Colon (tissue), 2 donors: ENCODE measurements around the gene CCDC87.
"Not testable (repeated sequence)": the region's sequence is repeated elsewhere in the genome, so short reads cannot be mapped to it uniquely, and the experiment has no call there.

ENCODE experiments used
- FAIRE-seq: peaks from 2 replicates; lab custom pipeline; 2012; peaks lifted over from hg19 to GRCh38; lab: Jason Lieb, UNC
- donor health status: control.
- donor health status: control.

Gene CCDC87

GRCh38 chr11:66616379-66617154 is 23.7 kb upstream of the CCDC87 start, which contains the start of gene RBM14:
Gene RBM14, plus strand, starts transcription at chr11:66616630. Its CDS starts 91 bp downstream, at chr11:66616721.
- no peak for FAIRE-seq

GRCh38 chr11:66614073-66614472 is 21.2 kb upstream of the CCDC87 start:
- no peak for FAIRE-seq

GRCh38 chr11:66612458-66612857 is 19.6 kb upstream of the CCDC87 start:
- no peak for FAIRE-seq

- no peak for FAIRE-seq
These were observed 17.1 kb upstream of the CCDC87 start for GRCh38 chr11:66609721-66610617.

- no peak for FAIRE-seq
These were observed 14.4 kb upstream of the CCDC87 start for GRCh38 chr11:66607126-66607834.

- not testable (repeated sequence) for FAIRE-seq
These were observed 13.7 kb upstream of the CCDC87 start for GRCh38 chr11:66606608-66607007.

GRCh38 chr11:66604155-66604554 is 11.3 kb upstream of the CCDC87 start:
- no peak for FAIRE-seq

GRCh38 chr11:66603072-66603471 is 10.2 kb upstream of the CCDC87 start:
- FAIRE-seq: no peak

DNA sequence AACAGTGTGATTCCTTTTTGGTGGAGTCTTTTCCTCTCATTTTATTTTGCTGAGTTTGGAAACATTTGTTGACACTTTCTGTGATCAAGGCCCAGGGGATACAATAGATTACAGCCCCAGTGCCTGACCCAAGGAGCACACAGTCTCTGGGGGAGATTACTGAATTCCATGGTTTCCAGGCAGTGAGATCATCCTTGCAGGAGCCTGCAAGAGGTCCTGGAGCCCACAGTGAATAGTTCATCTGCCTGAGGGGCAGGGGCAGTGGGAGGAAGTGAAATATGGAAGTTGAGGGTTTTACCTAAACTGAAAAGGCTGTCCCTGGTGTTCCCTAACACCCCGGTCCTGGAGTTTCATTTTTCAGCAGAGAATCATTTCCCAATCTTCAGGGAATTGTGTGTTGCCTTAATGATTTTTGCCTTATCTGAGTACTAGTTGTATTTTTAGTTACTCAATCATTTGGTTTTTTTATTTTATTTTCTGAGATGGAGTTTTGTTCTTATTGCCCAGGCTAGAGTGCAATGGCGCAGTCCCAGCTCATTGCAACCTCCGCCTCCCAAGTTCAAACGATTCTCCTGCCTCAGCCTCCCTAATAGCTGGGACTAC is 7.9 kb upstream of the CCDC87 start:
- FAIRE-seq: no peak

- no peak for FAIRE-seq
These were observed 7.4 kb upstream of the CCDC87 start for GRCh38 chr11:66600219-66600618.

DNA sequence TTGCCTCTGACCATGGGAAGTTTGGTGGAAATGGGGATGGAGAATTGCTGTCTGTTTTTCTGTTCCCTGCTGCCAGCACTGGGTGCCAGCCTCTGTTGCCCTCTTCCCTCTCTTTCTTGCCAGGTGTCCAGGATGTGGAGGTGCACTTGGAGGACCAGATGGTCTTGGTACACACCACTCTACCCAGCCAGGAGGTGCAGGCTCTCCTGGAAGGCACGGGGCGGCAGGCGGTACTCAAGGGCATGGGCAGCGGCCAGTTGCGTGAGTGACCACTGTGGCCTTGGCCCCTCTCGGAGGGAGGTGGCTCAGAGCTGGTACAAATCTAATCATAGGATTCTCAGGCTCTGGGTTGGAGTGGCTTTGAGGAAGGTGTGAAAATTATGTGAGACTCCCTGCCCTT is 6.1 kb upstream of the CCDC87 start:
- FAIRE-seq: no peak

- no peak for FAIRE-seq
These were observed 2.5 kb upstream of the CCDC87 start for GRCh38 chr11:66595245-66595904.

DNA sequence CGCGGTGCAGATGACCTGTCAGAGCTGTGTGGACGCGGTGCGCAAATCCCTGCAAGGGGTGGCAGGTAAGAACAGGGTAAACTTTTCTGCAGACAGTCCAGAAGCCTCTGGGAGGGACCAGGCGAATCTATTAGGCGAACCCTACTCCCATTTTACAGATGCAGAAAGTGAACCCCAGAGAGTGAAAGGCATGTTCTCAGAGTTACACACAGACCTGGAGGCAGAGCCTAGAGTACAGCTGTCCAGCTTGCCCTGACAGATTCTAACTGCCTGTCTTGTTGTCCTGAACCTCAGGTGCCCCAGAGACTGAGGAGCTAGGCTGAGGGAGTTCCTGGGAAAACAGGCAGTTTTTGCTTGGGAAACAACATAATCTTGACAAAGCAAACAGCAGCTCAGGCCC is 787 bp upstream of the CCDC87 start:
- no peak for FAIRE-seq

DNA sequence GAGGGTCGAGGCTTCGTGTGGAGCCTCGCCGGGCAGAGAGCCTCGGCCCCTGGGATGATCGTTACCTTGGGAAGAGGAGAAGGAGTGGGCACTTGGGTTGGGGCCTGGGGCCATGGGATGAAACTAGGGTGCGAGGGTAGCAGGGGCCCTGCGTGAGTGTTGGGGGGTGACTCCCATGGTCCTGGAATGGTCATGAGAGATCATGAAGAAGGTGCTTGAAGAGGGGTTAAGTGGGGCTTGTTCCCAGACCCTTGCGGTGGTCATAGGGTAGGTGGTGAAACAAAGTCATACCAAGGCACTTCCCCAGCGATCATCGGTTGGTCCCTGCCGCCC is 406 bp upstream of the CCDC87 start:
- no peak for FAIRE-seq

DNA sequence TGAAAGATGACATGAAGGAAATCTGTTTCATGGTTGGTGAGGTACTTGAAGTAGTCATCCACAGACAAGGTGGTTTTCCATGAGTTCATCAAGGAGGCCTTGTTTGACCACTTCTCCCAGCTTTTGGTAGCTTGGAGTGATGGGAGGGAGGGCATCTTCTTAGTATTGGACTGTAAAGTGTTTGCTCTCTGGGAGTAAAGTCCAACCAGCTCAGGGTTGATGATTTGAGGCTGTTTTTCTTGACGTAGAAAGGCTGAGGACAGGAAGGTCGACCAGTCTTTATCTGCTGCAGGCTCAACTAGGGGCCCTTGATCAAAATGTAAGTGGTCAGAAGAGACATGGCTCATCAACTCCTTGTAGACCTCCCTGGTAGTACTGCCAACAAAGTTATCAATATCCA is 1.7 kb downstream of the CCDC87 start:
- FAIRE-seq: no peak

DNA sequence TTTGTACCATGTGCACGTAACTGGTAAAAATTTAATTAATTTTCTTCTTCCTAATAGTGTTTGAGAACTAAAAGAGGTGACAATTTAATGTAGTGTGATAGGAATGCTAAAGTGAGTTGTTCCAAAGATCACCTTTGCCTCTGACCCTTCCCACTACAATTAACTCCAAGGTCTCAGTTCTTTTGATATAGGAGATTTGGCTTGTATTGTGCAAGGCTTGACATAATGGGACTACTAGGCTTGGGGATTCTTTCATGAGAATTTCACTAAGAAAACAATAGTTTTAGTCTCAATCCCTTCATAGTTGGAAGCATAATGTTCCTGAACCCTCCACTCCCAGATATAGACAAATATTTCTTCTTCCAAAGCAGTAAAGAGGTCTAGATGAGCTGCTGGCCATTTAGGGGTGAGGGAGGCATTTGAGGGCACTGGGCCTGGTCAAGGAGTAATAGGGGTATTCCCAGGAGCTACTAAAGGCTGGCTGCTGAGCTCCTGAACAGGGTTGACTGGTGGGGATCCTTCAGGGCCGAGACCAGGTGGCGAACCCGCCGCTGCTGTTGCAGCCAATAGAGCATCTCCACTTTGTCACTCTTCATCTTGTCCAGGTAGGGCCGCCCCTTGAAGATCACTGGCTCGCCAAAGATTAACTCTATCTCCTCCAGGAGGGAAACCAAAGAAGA is 2.7 kb downstream of the CCDC87 start:
- FAIRE-seq: no peak

DNA sequence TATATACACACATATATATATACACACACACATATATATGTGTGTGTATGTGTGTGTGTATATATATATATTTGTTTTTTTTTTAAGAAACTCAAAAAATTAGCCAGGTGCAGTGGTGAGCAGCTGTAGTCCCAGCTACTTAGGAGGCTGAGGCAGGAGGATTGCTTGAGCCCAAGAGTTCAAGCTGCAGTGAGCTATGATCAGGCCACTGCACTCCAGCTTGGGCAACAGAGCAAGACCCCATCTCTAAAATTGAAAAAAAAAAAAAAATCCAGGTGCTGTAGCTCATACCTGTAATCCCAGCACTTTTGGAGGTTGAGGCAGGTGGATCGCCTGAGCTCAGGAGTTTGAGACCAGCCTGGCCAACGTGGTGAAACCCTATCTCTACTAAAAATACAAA is 3.5 kb downstream of the CCDC87 start:
- not testable (repeated sequence) for FAIRE-seq

DNA sequence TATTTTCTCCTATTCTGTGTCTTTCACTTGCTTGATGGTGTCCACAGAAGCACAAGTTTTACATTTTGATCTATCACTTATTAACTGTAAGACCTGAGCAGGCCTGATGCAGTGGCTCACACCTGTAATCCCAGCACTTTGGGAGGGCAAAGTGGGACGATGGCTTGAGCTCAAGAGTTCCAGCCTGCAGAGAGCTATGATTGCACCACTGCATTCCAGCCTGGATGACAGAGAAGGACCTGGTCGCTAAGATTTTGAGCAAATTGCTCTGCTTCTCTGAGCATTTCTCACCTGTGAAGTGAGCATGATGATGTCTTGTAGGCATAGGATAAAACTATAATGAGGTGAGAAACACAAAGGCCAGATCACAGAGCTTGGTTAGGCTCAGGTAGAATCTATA is 6.7 kb downstream of the CCDC87 start:
- no peak for FAIRE-seq

GRCh38 chr11:66585447-66585846 is 7.4 kb downstream of the CCDC87 start:
- FAIRE-seq: not testable (repeated sequence)

DNA sequence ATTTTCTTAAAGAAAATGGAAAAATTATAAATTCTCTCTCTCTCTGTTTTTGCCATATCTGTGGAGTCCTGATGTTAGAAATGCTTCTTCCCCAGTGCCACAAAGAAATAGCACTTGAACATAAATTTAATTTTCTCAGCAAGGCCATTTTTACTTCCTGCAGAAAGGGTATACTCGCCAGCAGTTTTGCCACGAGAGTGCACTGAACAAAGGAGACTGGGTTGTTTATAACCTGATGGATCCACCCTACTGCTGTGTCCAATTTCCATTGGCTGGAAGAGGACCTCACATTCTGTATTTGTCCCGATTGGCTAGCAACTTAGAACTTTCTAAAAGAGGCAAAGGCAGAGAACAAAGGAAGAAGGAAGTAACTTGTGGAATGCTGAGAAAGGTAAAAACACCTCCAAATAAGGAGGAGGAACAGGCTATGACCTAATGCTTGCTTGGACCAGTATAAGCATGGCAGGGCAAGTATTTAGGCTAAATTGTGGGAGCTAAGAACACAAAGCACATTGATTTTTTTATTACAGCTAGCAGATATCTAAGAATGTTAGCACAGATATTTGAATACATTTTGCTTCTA is 10.2 kb downstream of the CCDC87 start:
- FAIRE-seq: not testable (repeated sequence)

DNA sequence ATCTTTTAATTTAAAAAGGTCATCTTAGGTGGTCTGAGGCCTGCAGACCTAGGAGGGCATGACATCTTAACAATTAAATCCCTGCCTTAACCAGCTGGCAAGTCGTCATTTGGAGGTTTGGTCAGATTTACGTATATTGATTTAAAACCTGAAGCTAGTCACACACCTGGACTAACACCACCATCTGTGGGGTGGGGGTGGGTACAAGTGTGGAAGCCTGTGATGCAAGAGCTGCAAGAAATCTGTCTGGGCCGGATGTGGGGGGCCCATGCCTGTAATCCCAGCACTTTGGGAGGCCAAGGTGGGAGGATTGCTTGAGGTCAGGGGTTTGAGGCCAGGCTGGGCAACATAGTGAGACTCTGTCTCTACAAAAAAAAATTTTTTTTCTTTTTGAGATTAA is 11.6 kb downstream of the CCDC87 start:
- FAIRE-seq: no peak
